ENCODE data around the gene ZFAND3.
"Not testable (repeated sequence)": the region's sequence is repeated elsewhere in the genome, so short reads cannot be mapped to it uniquely, and the experiment has no call there.

The ZFAND3 gene

DNA sequence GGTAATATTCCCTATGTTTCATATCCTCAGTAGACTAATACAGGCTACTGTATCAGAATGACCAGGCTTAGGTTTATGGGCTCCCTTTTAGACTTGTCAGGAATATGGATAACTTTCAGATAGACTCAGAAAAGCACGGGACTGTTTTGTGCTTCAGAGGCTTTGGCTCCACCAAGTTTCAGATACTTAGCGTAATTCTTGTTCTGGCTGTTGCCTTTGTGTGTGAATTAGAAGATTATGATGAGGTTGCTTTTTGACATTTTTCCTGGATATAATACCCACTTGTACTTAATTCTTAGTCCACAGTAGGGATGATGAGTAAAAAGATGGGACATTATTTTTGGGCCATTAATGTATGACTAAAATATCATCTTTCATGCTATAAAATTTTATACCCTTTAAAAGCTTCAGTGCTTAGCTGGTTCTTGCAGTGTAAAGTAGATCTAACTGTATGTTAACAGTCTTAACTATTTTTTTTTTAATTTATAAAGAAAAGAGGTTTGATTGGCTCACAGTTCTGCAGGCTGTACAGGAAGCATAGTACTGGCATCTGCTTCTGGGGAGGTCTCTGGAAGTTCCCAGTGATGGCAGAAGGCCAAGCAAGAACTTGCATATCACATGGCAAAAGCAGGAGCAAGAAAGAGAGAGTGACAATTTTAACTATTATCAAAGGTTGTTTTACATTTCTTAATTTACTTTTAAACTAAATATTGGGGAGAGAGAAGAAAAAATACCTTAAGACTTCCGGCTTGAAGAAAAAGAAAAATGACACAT lies 120.7 kb downstream of the ZFAND3 start:
- no peak for DNase-seq

DNA sequence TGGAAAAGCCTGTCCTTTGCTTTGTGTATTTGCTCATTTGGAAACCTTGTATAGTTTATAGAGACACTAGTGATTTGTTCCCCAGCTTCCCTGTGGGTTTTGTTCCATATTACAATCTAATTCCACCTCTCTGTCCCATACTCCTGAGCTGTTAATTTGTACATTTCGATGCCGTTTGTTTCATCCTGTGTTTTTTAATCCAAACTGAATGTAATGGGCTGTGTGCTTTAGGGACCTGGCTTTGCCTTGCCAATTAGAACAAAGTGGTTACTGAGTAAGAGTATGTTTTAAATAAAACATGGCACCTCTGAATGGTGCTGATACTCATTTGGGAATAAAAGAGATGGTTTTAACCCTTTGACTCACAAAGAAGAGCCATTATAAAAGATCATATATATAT lies 122.3 kb downstream of the ZFAND3 start:
- no peak for DNase-seq

DNA sequence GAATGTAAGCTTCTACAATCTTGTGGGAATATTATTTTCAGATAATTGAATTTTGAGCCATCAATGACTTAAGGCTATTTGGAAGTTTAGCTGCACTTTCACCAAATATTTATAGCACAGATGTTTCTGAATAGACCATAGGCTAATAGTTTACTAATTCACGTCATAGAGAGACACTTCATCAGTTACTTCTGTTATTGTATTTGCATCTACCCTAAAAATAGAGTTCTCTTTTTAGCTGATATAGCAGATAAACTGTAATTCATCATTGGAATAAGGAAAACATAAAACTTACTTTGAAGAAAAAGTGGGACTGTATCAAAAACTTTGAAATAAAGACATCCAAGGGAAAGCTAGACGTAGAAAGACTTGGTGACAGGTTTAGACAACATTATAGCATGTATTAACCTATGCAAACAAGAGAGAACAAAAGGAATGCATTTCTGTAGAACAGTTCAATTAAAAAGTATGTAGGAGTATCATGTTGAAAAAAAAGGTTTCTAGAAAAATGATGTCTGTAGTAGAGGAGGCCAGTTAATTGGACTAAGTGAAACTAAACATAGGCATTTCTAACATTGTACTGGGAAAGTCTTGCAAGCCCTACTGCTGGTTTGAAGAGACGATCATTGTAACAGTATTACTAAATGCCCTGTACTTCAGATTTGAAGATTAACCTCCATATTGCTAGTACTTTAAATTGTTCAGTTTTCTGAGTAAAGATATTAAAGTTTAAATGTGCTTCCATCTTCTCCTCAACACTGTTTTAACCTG lies 123.3 kb downstream of the ZFAND3 start:
- no peak for DNase-seq

DNA sequence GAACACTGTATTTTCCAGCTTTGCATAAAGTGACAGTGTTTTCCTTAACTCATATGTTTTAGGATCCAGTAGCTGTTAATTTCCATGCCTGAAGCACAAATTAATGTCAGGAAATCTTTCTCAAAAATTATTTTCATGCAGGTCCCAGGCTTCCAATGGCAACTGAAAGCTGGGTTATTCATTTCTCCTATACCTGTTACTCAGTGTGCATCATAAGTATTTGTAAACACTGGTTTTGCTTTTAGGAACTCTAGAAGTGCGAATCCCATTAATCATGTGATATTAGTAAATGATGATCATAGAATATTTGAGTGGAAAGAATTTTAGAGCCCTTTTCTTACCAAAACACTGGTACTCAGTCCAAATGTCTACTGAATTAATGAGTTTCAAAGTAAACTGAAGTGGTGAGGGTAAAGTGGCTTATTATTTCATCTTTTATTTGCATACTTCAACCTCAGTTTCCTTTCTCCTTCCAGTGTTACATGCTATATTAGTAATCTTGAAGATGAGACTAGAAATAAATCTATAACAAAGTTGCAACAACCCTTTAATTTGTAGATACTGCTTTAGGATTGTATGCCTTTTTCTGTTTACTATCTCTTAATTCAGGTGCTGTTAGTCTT lies 124.0 kb downstream of the ZFAND3 start:
- no peak for DNase-seq

DNA sequence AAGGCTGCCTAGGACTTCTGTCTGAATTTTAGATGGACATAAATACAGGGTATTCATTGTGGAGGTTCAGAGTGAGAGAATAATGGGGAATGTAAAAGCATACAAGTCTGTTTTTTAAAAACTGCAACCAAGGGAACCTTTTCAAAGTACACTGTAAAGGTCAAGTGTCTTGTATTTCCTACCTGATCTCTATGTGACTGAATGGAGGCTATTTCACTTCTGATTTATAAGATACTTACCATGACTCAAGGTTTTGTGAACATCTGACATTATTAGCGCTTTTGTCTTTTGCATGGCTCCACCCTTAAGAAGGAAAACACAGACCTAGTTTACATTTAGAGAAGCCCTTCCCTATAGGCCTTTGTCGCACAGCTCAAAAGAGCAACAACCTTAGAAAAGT lies 126.5 kb downstream of the ZFAND3 start:
- no peak for DNase-seq

DNA sequence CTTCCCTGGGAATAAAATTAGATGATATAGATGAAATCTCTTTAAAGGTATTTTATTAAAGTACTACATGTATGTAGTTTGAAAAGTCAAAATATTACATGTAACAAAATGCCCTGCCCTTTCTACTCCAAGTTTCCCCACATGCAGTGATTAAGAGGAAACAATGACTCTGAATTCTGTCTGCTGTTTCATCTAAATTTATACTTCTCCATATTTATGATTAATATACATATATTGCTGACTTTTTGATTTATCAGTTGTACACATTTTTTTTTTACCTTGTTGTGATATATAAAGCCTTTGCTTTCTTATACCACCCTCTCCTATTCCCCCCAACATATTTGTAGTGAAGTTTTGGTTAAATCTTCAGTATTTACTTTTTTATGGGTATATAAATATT lies 127.9 kb downstream of the ZFAND3 start:
- no peak for DNase-seq

DNA sequence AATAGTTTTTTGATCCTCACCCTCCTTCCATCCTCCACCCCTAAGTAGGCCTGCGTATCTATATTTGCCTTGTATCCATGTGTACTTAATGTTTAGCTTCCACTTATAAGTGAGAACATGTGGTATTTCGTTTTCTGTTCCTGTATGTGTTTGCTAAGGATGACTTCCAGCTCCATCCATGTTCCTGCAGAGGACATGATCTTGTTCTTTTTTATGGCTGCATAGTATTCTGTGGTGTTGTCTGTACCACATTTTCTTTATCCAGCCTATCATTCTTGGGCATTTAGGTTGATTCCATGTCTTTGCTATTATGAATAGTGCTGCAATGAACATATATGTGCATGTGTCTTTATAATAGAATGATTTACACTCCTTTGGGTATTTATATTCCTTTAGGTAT lies 129.1 kb downstream of the ZFAND3 start:
- DNase-seq = not testable (repeated sequence)

DNA sequence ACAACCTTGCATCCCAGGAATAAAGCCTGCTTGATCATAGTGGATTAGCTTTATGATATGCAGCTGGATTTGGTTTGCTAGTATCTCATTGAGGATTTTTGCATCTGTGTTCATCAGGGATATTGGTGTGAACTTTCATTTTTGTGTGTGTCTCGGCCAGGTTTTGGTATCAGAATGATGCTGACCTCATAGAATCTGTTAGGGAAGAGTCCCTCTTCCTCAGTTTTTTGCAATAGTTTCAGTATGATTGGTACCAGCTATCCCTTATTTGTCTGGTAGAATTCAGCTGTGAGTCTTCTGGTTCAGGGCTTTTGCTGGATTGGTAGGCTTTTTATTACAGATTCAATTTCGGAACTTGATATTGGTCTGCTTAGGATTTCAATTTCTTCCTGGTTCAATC lies 132.5 kb downstream of the ZFAND3 start:
- DNase-seq = no peak

DNA sequence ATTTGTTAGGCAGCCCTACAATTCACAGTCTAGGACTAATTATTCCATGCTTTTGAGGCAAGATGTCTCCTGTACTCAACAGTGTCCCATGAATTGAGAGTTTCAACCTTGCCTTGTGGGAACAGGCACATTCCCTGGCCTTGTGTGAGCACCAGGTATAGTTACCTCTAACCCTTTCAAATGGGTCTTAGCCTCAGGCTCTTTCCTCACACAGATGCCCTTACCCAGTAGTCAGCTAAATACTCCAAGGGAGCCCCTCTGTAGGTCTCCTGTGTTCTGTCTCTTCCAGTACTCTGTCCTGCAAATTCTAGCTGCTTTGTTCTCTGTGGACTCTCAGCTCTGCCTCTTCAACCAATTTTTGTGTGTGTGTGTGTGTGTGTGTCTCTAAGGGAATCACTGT lies 135.3 kb downstream of the ZFAND3 start:
- DNase-seq = no peak

DNA sequence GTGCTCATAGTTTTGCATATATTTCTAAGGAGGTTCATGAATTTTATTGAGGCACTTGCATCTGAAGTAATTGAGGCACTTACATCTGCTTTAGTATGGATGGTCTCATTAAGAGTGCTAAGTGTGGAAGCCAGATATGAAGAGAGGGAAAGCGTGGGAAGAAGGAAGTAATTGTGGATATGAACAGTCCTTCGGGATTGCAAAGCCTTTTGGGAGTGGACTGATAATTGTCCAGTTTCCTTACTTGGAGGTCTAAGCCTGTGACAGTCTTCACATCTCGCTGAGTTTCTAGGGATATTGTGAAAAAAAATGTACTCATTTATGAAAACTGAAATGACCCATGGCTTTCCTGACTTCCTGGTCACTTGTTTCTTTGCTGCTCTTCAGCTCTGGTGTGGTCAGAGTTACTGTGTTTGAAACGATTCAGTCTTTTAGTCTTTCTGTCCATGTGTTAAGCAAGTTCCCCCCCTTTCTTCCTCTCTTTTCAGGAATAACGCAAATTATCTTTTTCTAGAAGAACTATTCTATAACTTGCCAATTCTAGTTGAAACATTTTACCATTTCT lies 137.3 kb downstream of the ZFAND3 start:
- no peak for DNase-seq

DNA sequence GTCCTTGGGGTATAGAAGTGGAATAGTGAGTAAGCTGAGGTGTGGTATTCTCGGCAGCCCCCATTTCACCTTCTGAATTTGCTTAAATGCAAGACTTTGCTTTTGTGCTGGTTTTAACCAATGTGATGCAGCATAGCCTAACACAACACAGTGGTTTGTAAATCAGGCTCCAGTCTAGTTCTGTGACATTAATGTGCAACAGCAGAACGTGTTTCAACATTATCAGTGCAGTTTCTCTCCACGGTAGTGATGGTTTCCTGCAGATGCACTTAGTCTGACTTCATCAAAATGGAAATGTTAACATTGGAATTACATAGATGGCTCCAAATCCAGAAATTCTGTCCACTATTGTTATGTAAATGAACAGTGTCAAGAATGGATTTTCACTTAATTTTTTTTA lies 139.5 kb downstream of the ZFAND3 start:
- no peak for DNase-seq

DNA sequence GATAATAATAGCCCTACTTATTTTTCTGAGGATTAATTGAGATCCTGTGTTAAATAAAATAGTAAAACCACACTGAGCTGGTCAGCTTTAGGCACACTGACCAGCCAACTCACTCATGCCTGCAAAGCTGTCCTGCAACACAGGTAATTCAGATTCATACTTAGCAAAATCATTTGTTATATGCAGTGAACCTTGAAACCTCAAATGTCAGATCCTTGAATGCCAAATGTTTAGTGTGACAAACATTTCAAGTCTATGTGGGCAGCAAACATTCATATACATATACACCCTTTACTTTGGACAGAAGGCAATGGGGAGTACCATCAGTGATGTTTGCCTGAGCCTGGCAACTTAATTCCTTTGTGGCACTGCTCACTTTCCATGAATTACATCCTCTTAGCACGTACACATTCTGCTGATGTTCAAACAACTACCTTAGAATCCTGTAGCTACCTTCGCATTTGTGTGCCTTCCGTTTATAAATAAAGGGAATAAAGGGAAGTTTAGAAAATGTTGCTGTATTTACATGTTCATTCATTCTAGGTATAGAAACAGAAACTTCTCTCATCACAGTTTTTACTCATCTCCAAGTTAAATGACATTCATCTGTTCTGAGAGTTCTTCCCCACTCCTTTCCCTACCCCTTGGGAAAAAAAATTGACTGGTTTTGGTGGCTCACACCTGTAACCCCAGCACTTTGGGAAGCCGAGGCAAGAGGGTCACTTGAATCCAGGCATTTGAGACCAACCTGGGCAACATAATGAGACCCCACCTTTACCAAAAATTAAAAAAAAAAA lies 140.8 kb downstream of the ZFAND3 start:
- no peak for DNase-seq

DNA sequence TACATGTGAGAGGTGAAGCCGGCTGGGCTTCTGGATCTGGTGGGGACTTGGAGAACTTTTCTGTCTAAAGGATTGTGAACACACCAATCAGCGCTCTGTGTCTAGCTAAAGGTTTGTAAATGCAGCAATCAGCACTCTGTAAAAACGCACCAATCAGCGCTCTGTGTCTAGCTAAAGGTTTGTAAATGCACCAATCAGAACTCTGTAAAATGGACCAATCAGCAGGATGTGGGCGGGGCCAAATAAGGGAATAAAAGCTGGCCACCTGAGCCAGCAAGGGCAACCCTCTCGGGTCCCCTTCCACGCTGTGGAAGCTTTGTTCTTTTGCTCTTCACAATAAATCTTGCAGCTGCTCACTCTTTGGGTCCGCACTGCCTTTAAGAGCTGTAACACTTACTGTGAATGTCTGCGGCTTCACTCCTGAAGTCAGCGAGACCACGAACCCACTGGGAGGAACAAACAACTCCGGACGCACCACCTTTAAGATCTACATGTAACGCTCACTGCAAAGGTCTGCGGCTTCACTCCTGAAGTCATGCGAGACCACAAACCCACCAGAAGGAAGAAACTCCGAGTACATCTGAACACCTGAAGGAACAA lies 143.1 kb downstream of the ZFAND3 start:
- not testable (repeated sequence) for DNase-seq

DNA sequence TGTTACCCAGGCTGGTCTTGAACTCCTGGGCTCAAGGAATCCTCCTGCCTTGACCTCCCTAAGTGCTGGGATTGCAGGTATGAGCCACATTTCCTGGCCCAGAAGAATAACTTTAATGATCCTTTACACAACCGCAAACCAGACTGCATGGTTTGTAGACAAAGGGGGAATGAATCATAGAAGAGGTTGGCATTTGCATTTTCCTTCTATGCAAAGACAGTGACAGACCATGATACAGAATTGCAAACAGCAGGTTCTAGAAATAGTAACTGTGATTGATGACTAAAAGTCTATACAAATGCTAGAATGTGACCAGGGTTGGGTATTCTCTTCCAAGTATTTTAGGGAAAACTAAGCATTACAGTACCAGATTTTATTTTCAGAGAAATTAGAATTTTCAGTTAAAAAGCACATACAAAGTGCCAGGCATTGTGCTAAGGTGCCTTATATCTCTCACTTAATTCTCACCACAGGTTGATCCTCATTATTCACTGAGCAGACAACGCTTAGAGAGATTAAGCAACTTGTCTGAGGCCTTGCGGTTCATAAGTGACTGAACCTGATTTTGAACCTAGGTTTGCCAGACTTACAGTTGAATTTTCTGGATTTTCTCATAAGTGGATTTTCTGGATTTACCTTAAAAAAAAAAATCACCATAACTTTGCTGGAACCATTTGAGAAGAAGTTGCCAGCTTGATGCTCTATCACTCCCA lies 146.6 kb downstream of the ZFAND3 start:
- no peak for DNase-seq

DNA sequence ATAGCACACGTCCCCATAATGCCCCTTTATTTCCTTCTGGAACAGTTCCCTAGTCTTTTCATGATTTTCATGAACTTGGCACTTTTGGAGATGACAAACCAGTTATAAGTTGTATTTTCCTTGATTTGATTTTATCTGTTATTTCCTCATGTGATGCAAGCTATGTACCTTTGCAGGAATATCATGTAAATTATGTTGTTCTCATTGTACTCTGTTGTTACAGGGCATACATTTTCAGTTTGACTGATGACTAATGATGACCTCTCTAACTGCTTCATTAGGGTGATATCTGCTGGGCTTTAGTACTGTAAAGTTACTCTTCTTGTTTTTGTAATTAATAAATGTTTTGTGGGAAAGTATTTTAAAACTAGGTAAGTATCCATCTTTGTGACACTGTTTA lies 147.3 kb downstream of the ZFAND3 start:
- DNase-seq = no peak

DNA sequence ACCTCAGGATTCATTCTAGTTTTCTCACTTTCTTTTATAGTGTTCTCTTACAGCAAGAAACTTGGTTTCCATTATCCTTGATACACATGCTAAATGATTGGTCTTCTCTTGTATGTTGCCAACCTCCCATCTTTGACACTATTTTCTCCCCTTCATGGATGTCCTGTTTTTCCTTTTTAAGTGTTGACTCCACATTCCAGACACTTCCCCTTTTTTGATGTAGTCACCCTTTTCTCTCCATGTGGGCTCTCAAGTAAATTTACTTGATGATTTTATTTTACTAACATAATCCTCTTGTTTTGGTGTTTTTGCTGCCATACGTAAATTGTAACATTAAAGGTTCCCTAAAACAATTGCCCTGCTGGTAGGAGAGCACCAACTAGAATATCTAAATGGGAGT lies 148.1 kb downstream of the ZFAND3 start:
- DNase-seq = no peak

DNA sequence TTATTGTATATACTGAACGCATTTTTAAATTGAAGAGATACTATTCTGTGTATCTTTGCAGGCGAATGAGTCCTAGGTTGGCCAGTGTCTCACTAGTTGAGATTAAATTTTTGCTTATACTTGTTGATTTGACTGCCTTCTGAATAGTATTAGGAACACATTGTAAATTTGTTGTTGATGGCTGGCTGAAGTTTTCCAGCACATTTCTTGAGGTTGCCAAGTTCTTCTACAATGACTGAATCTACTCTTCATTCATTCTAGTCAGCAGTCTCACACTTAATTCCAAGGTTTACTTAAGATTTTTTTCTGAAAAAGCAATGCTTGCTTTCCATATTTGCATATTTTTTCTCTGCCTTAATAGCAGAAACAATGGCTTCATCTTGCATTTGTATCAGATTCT lies 151.7 kb downstream of the ZFAND3 start:
- DNase-seq = no peak

DNA sequence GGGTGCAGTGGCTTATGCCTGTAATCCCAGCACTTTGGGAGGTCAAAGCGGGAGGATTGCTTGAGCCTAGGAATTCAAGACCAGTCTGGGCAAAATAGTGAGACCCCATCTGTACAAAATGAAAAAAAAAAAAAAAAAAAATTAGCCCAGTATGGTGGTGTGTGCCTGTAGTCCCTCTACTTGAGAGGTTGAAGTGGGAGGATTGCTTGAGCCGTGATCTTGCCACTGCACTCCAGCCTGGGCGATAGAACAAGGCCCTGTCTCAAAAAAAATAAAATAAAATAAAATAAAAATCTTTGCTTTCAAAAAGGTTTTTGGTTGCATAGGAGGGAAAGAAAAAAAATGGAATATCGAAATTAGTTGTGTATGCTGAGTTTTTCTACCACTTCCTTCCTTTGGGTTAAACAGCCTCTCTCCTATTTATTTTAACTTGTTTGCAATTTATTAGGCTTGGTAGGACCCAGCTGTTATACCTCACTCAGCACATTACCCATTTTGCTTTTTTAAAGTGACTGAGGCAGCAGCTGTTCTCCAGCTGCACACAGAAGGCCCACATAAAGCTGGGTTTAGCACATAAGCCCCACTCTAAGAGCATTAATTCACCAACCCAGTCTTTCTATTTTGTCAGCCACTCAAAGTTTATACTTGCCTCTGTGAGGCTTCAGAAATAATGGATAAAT lies 152.3 kb downstream of the ZFAND3 start:
- no peak for DNase-seq

DNA sequence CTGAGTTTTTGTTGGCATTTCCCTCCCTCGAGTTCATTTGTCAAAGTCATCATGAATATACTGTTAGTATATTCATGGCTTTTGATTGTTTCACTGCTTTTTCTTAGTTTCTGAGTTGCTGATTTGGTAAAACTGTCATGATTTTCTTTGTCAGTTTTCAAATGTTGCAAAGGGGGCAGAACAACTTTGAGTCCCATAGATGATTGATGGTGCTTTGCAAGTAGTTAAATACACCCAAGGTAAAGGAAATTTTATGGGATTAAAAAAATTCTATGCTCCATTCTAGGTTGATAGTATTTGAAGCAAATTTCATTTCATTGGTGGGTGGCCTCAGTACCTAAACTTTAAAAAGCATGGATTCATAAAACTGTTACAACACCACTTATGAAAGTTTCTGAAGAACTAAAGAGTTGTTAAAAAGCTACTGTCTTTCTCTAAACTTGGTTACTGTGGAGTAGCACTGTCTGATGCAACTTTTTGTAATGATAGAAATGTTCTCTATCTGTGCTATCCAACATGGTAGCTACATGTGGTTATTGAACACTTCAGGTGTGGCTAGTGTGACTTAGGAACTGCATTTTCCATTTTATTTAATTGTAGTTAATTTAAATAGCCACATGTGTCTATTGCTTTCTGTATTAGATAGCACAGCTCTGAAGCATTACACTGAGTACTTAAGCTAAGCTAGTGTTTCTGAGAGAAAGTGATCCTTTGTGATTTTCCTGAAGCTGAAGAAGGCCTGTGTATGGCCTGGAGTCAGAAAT lies 153.6 kb downstream of the ZFAND3 start:
- DNase-seq = no peak

DNA sequence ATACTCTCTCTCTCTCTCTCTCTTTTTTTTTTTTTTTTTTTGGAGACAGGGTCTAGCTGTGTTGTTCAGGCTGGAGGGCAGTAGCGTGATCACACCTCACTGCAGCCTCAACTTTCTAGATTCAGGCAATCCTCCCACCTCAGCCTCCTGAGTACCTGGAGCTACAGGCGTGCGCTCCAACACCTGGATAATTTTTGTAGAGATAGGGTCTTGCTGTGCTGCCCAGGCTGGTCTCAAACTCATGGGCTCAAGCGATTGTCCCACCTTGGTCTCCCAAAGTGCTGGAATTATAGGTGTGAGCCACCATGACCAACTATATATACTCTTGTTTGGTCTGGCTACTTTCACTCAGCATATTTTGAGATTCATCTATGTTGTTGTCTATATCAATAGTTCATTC lies 154.9 kb downstream of the ZFAND3 start:
- DNase-seq = no peak
